ENCODE results near the gene TIAM2. TPM values are rescaled to one million over a fixed set of nuclear protein-coding genes. Genes with fewer than 3 reads are reported as not detected.

Gene TIAM2
- total and polyA plus RNA-seq, 10 donors, result 4.3 to 21.9 (median 12.9) TPM

DNA sequence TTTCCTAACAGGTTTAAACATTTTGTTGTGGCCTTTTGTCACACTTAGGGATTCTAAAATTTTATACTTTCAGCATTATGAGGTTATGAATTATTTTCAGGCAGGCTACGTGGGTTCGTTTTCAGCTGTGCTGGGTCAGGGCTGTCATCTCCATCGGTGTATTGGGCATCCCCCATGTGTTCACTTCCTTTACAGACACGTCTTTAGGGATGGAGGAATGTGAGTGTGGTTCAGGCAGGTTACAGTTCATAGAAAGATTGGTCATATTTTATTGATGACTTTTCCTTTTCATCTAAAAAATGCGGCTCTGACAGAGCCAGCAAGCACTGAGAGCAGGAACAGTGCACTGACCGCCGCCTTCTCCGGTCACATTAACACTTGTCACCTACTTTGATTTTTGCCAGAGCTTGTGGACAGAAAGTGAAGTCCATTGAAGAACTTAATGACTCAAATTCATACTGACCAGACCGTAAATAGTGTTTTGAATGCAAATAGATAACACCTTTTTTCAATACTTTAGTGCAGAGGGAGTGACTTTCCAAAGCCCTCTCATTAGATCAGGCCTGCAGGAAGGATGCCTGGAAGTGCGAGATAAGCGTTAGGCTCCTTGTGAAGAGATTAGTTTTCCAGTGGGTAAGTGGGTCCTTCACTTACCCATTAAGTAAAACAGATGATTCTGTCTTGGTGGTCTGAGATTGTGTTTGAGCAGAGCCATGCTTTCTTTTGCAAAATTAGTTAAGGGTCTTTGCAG lies 113.1 kb downstream of the TIAM2 start:
- intact Hi-C loops (cut with DNase I; ENCODE audit: low total_unique reads), result no loop called here
- Histone ChIP-seq H3K27ac (no peak overlapping the region), H3K4me3 (no peak overlapping the region), H3K9me3 (no peaks in the 10 kb centered on the region), H3K36me3 (no peaks in the 10 kb centered on the region), H3K4me1 (no peaks in the 10 kb centered on the region), H3K27me3 (replicated peaks in 1 of 7) (peaks cover 0 to 18% (median 0%) of the 10 kb centered on the region in 7 donors)
- WGBS, 5 donors, result 48 to 64% (median 55%) methylated on average over 11 of the region's 11 CpGs
- TF ChIP-seq POLR2AphosphoS5 (IDR thresholded peaks at IDR 0.05) (no peak), POLR2A (IDR thresholded peaks at IDR 0.05) (no peak)
- TF ChIP-seq, protein P1, sequence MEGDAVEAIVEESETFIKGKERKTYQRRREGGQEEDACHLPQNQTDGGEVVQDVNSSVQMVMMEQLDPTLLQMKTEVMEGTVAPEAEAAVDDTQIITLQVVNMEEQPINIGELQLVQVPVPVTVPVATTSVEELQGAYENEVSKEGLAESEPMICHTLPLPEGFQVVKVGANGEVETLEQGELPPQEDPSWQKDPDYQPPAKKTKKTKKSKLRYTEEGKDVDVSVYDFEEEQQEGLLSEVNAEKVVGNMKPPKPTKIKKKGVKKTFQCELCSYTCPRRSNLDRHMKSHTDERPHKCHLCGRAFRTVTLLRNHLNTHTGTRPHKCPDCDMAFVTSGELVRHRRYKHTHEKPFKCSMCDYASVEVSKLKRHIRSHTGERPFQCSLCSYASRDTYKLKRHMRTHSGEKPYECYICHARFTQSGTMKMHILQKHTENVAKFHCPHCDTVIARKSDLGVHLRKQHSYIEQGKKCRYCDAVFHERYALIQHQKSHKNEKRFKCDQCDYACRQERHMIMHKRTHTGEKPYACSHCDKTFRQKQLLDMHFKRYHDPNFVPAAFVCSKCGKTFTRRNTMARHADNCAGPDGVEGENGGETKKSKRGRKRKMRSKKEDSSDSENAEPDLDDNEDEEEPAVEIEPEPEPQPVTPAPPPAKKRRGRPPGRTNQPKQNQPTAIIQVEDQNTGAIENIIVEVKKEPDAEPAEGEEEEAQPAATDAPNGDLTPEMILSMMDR (IDR thresholded peaks at IDR 0.05 in 8 of 11, conservative IDR thresholded peaks at IDR 0.05 in 3 of 11), result no peak
- no peak for DNase-seq

DNA sequence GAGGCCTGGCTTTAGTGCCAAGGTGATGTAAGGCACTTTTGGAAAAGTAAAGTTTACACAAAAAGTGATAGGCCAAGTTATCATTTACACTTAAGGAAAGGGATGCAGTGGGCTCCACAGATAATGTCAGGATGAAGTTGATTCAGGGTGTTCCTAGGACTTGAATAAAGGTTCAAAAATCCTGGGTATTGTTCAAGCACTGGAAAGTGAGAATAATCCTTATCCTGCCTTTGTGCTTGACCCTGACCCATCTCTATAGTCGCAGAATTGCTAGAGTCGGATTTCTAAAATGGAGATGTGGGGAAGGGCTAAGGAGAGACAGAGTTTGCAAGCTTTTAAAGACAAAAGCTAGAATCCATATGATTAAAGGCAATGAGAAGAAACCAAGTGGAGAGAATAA lies 115.6 kb downstream of the TIAM2 start:
- DNase-seq, result no peak
- WGBS, 5 donors, result 65 to 86% (median 76%) methylated on average over 2 of the region's 2 CpGs
- no peaks in the 10 kb centered on the region for H3K9me3 ChIP-seq
- intact Hi-C loops (cut with DNase I; ENCODE audit: low total_unique reads), result no loop called here
- TF ChIP-seq POLR2AphosphoS5 (IDR thresholded peaks at IDR 0.05) (no peak), POLR2A (IDR thresholded peaks at IDR 0.05) (no peak)
- TF ChIP-seq, protein P1 (IDR thresholded peaks at IDR 0.05 in 8 of 11, conservative IDR thresholded peaks at IDR 0.05 in 3 of 11), result no peak
- no peak overlapping the region for H3K27ac ChIP-seq
- H3K27me3 ChIP-seq (replicated peaks in 1 of 7), result peaks cover 0 to 25% (median 0%) of the 10 kb centered on the region in 7 donors
- no peaks in the 10 kb centered on the region for H3K4me1 ChIP-seq
- H3K36me3 ChIP-seq, result no peaks in the 10 kb centered on the region
- no peak overlapping the region for H3K4me3 ChIP-seq

DNA sequence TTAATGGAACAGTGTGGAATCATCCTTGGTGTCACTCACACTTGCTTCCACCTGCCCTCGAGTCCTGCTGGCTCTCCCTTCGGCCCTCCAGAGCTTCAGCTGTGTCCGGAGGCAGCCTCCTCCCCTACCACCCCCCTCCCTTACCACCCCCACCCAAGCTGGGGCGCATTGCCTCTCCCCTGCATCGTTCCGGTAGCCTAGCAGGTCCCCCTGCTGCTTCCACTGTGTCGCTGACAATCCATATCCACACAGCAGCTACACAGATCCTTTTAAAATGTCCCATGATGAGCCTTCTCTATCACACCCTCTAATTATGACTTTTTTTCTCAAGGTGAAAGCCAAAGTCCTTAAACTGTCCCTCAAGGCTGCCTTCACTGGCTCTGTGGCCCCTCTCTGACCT lies 117.6 kb downstream of the TIAM2 start:
- DNase-seq, result no peak
- peaks cover 0 to 10% (median 0%) of the 10 kb centered on the region in 7 donors for H3K27me3 ChIP-seq (replicated peaks in 1 of 7)
- H3K4me3 ChIP-seq, result no peak overlapping the region
- no peaks in the 10 kb centered on the region for H3K4me1 ChIP-seq
- WGBS, 5 donors, result 82 to 90% (median 90%) methylated on average over 7 of the region's 7 CpGs
- no peaks in the 10 kb centered on the region for H3K36me3 ChIP-seq
- no peaks in the 10 kb centered on the region for H3K9me3 ChIP-seq
- H3K27ac ChIP-seq, result no peak overlapping the region
- intact Hi-C loops (cut with DNase I; ENCODE audit: low total_unique reads), result no loop called here
- TF ChIP-seq, protein P1 (IDR thresholded peaks at IDR 0.05 in 8 of 11, conservative IDR thresholded peaks at IDR 0.05 in 3 of 11), result no peak
- TF ChIP-seq POLR2AphosphoS5 (IDR thresholded peaks at IDR 0.05), result no peak
- TF ChIP-seq POLR2A (IDR thresholded peaks at IDR 0.05), result no peak

DNA sequence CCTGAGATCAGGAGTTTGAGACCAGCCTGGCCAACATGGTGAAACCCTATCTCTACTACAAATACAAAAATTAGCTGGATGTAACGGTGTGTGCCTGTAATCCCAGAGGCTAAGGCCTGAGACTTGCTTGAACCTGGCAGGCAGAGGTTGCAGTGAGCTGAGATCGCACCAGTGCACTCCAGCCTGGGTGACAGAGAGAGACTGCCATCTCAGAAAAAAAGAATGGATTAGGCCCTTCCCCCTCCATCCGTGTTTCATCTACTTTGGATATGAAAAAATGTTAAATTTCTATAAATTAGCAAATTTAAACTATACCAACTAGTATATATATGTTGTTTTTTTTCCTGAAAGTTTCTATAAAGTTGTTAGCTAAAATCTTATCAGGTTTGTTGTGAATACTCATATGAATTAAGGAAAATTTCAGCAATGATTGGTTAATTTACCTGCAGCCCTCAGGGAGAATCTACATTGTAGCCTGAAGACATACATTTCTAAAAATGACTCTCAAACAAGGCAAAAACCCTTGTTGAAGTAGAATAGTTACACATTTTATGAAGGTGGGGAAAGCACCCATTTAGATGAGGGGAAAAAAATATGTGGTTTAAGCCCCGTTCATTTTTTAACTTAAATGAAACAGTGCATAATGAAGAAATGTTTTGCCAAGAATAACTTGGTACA lies 120.9 kb downstream of the TIAM2 start:
- TF ChIP-seq, protein P1 (IDR thresholded peaks at IDR 0.05 in 8 of 11, conservative IDR thresholded peaks at IDR 0.05 in 3 of 11), result no peak
- TF ChIP-seq POLR2A (IDR thresholded peaks at IDR 0.05) (no peak), POLR2AphosphoS5 (IDR thresholded peaks at IDR 0.05) (no peak)
- no peak overlapping the region for H3K4me3 ChIP-seq
- 62 to 78% (median 66%) methylated on average over 4 of the region's 4 CpGs for WGBS, 5 donors
- intact Hi-C loops (cut with DNase I; ENCODE audit: low total_unique reads), result no loop called here
- DNase-seq, result no peak
- no peaks in the 10 kb centered on the region for H3K4me1 ChIP-seq
- H3K9me3 ChIP-seq, result no peaks in the 10 kb centered on the region
- no peak overlapping the region for H3K27ac ChIP-seq
- H3K36me3 ChIP-seq, result no peaks in the 10 kb centered on the region
- peaks cover 0 to 10% (median 0%) of the 10 kb centered on the region in 7 donors for H3K27me3 ChIP-seq (replicated peaks in 1 of 7)

Data from spleen (tissue), 11 donors.